IMR-90 (cell line): ENCODE data around the gene NFASC. TPM values are rescaled to one million over a fixed set of nuclear protein-coding genes. Genes with fewer than 3 reads are reported as not detected.

Experiments used
- ATAC-seq: fragments of 200-7000 bp; cut with Tn5 transposase; 2 replicates; pipeline ENCODE4 v1.9.1; 2020; ENCODE audit warnings: low read depth, mild to moderate bottlenecking, moderate library complexity
- BruUV-seq: library from RNA; stranded (reverse); fragments of 400-500 nt; replicated peaks from 2 replicates; lab custom pipeline; 2021; lab: Mats Ljungman, UMichigan
- CTCF ChIA-PET: fragments of 300-600 bp; formaldehyde crosslinking; extraction: SDS; loops from one replicate; lab custom pipeline; 2021; ENCODE audit warnings: antibody characterized with exemption; lab: Yijun Ruan, JAX
- POLR2A ChIA-PET: fragments of 300-600 bp; sonication (Branson Sonifier 250); formaldehyde crosslinking; loops from one replicate; lab custom pipeline; 2022; ENCODE audit warnings: antibody characterized with exemption; ENCODE audit not compliant: unreplicated experiment; lab: Charles Lee
- DNase-seq: peaks from one replicate; pipeline ENCODE4 v3.0.0; 2013
- H2AFZ ChIP-seq: replicated peaks from 2 replicates; pipeline ENCODE3; 2013; ENCODE audit warnings: low read length, mild to moderate bottlenecking; ENCODE audit not compliant: poor library complexity
- H2AK5ac ChIP-seq: 2 replicates; pipeline ENCODE4 v1.6.1; 2013; ENCODE audit warnings: low read depth, low read length, inconsistent platforms
- H2AK9ac ChIP-seq: replicated peaks from 2 replicates; pipeline ENCODE3; 2013; ENCODE audit warnings: mild to moderate bottlenecking, low read depth, low read length, moderate library complexity; ENCODE audit not compliant: poor library complexity
- H2BK120ac ChIP-seq: 2 replicates; pipeline ENCODE4 v1.6.1; 2013; ENCODE audit warnings: low read depth, low read length, inconsistent platforms
- H2BK15ac ChIP-seq: 3 replicates; pipeline ENCODE4 v1.6.1; 2013; ENCODE audit warnings: low read depth, low read length, inconsistent platforms
- H2BK20ac ChIP-seq: 2 replicates; pipeline ENCODE4 v1.6.1; 2013; ENCODE audit warnings: low read depth, mild to moderate bottlenecking, inconsistent platforms, low read length, moderate library complexity
- H2BK5ac ChIP-seq: 2 replicates; pipeline ENCODE4 v1.6.1; 2013; ENCODE audit warnings: mild to moderate bottlenecking, low read depth, low read length, inconsistent platforms; ENCODE audit not compliant: poor library complexity, severe bottlenecking
- H3K14ac ChIP-seq: replicated peaks from 2 replicates; pipeline ENCODE4 v1.6.1; 2013; ENCODE audit warnings: low read depth, low read length, inconsistent platforms
- H3K18ac ChIP-seq: 2 replicates; pipeline ENCODE4 v1.6.1; 2013; ENCODE audit warnings: low read depth, low read length, control low read depth
- H3K23ac ChIP-seq: 2 replicates; pipeline ENCODE4 v1.6.1; 2013; ENCODE audit warnings: low read depth, low read length, inconsistent platforms
- H3K27ac ChIP-seq: 2 replicates; pipeline ENCODE4 v1.5.1; 2013; ENCODE audit warnings: mild to moderate bottlenecking, control low read depth, low read length; ENCODE audit not compliant: insufficient read depth
- H3K27me3 ChIP-seq: 2 replicates; pipeline ENCODE4 v1.6.1; 2013; ENCODE audit warnings: low read length; ENCODE audit not compliant: control insufficient read depth, insufficient read depth
- H3K36me3 ChIP-seq: 2 replicates; pipeline ENCODE4 v1.6.1; 2013; ENCODE audit warnings: low read length, mixed read lengths; ENCODE audit not compliant: control insufficient read depth, insufficient read depth
- H3K4ac ChIP-seq: 2 replicates; pipeline ENCODE4 v1.6.1; 2013; ENCODE audit warnings: low read depth, low read length, inconsistent platforms
- H3K4me1 ChIP-seq: 2 replicates; pipeline ENCODE4 v1.6.1; 2013; ENCODE audit warnings: low read length, mixed read lengths; ENCODE audit not compliant: control insufficient read depth, insufficient read depth
- H3K4me2 ChIP-seq: 2 replicates; pipeline ENCODE4 v1.6.1; 2013; ENCODE audit warnings: low read depth, mild to moderate bottlenecking, control low read depth, low read length, moderate library complexity
- H3K4me3 ChIP-seq: 2 replicates; pipeline ENCODE4 v1.5.1; 2013; ENCODE audit warnings: low read depth, mild to moderate bottlenecking, control low read depth, low read length, moderate library complexity; ENCODE audit not compliant: insufficient read depth
- H3K56ac ChIP-seq: 2 replicates; pipeline ENCODE4 v1.6.1; 2013; ENCODE audit warnings: low read length, inconsistent platforms; ENCODE audit not compliant: insufficient read depth; ENCODE audit errors: extremely low read depth
- H3K79me1 ChIP-seq, 2 experiments: 2 replicates each; pipeline ENCODE4 v1.6.1; 2013; ENCODE audit warnings: low read length in 2 of 2, inconsistent platforms in 1 of 2, low read depth in 1 of 2
- H3K9ac ChIP-seq: 2 replicates; pipeline ENCODE4 v1.6.1; 2013; ENCODE audit warnings: low read depth, low read length, control low read depth
- H3K9me1 ChIP-seq: 2 replicates; pipeline ENCODE4 v1.6.1; 2013; ENCODE audit warnings: low read length, inconsistent platforms; ENCODE audit not compliant: insufficient read depth
- H3K9me3 ChIP-seq: 2 replicates; pipeline ENCODE4 v1.6.1; 2013; ENCODE audit warnings: low read length; ENCODE audit not compliant: control insufficient read depth, insufficient read depth
- H4K20me1 ChIP-seq: 2 replicates; pipeline ENCODE4 v1.6.1; 2013; ENCODE audit warnings: low read length, inconsistent platforms; ENCODE audit not compliant: insufficient read depth
- H4K5ac ChIP-seq: 2 replicates; pipeline ENCODE4 v1.6.1; 2013; ENCODE audit warnings: mild to moderate bottlenecking, low read depth, low read length, control low read depth
- H4K8ac ChIP-seq, 2 experiments: 2 replicates each; pipeline ENCODE4 v1.6.1; 2013; ENCODE audit warnings: low read depth in 2 of 2, low read length in 2 of 2, control low read depth in 1 of 2, inconsistent platforms in 1 of 2
- H4K91ac ChIP-seq: 2 replicates; pipeline ENCODE4 v1.6.1; 2013; ENCODE audit warnings: low read depth, low read length, inconsistent platforms; ENCODE audit not compliant: insufficient read depth
- BHLHE40 ChIP-seq: fragments of 150-350 bp; IDR thresholded peaks from 2 replicates; pipeline ENCODE4 v1.6.1; 2016; ENCODE audit warnings: mild to moderate bottlenecking, low read depth, low read length
- CEBPB ChIP-seq: IDR thresholded peaks from 2 replicates; pipeline ENCODE4 v1.6.1; 2012; ENCODE audit warnings: low read depth, low read length, improper control_type of control experiment
- CHD1 ChIP-seq: IDR thresholded peaks from 2 replicates; pipeline ENCODE4 v1.6.1; 2012; ENCODE audit warnings: low read depth, low read length, improper control_type of control experiment
- CTCF ChIP-seq: conservative IDR thresholded peaks from 2 replicates; pipeline ENCODE4 v1.5.1; 2012; ENCODE audit warnings: mild to moderate bottlenecking, low read depth, low read length, improper control_type of control experiment
- FOS ChIP-seq: fragments of 150-350 bp; IDR thresholded peaks from 2 replicates; pipeline ENCODE4 v1.6.1; 2016; ENCODE audit warnings: low read depth, low read length
- MAFK ChIP-seq: IDR thresholded peaks from 2 replicates; pipeline ENCODE4 v1.6.1; 2012; ENCODE audit warnings: low read depth, low read length, improper control_type of control experiment
- MAZ ChIP-seq: IDR thresholded peaks from 2 replicates; pipeline ENCODE4 v1.6.1; 2012; ENCODE audit warnings: low read depth, mild to moderate bottlenecking, low read length, improper control_type of control experiment, moderate library complexity, borderline replicate concordance
- MXI1 ChIP-seq: IDR thresholded peaks from 2 replicates; pipeline ENCODE4 v1.6.1; 2012; ENCODE audit warnings: low read depth, mild to moderate bottlenecking, low read length, moderate library complexity, borderline replicate concordance
- NFE2L2 ChIP-seq: fragments of 150-350 bp; IDR thresholded peaks from 2 replicates; pipeline ENCODE4 v1.6.1; 2016; ENCODE audit warnings: low read depth, mild to moderate bottlenecking, low read length
- POLR2A ChIP-seq: IDR thresholded peaks from 2 replicates; pipeline ENCODE4 v1.6.1; 2012; ENCODE audit warnings: mild to moderate bottlenecking, low read depth, low read length
- RAD21 ChIP-seq: IDR thresholded peaks from 2 replicates; pipeline ENCODE4 v1.6.1; 2012; ENCODE audit warnings: low read length, improper control_type of control experiment
- RCOR1 ChIP-seq: IDR thresholded peaks from 2 replicates; pipeline ENCODE4 v1.6.1; 2012; ENCODE audit warnings: mild to moderate bottlenecking, low read length, improper control_type of control experiment; ENCODE audit not compliant: insufficient replicate concordance
- RFX5 ChIP-seq: IDR thresholded peaks from 2 replicates; pipeline ENCODE4 v1.8.0; 2012; ENCODE audit warnings: low read depth, mild to moderate bottlenecking, low read length, moderate library complexity
- SMC3 ChIP-seq: fragments of 150-350 bp; IDR thresholded peaks from 2 replicates; pipeline ENCODE4 v1.6.1; 2016; ENCODE audit warnings: low read depth, mild to moderate bottlenecking, antibody characterized with exemption, low read length, moderate library complexity
- USF2 ChIP-seq: fragments of 150-350 bp; IDR thresholded peaks from 2 replicates; pipeline ENCODE4 v1.6.1; 2017; ENCODE audit warnings: mild to moderate bottlenecking, antibody characterized with exemption, low read length, low read depth
- WGBS, 2 experiments: methylation state at CpG; one replicate each; pipeline versions ENCODE4 v1.1.5 to v1.1.7; 2013; ENCODE audit warnings: missing lambda C conversion rate in 2 of 2; ENCODE audit not compliant: insufficient read length in 1 of 2; ENCODE audit errors: extremely low coverage in 2 of 2; 5-methylcytosine and 5-hydroxymethylcytosine counted together
- dilution Hi-C: fragments of 300-500 bp; cut with HindIII; formaldehyde crosslinking; loops from one replicate; pipeline ENCODE4 v1.14.3; 2018; ENCODE audit warnings: low sequenced_read_pairs; ENCODE audit not compliant: unreplicated experiment
- in situ Hi-C: fragments of 300-500 bp; cut with MboI; formaldehyde crosslinking; loops from 3 replicates; pipeline ENCODE4 v1.14.3; 2019; ENCODE audit warnings: low sequenced_read_pairs, inconsistent platforms, mixed read lengths
- intact Hi-C: fragments of 100-400 bp; cut with micrococcal nuclease; formaldehyde crosslinking; loops from 2 replicates; pipeline ENCODE4 v1.10.0; 2022
- polyA plus RNA-seq, 3 experiments: library from polyadenylated mRNA; depleted of rRNA; stranded (reverse); fragments of >200 nt; gene quantifications; 2 replicates each; pipeline ENCODE4 v1.2.3, GENCODE V29; 2012; ENCODE audit warnings: low replicate concordance in 1 of 3
- total RNA-seq: library from RNA; depleted of rRNA; stranded (reverse); fragments of >200 nt; gene quantifications from 2 replicates; pipeline ENCODE4 v1.2.3, GENCODE V29; 2012
- TF ChIP-seq, protein P1 (sequence below): fragments of 150-350 bp; IDR thresholded peaks from 2 replicates; pipeline ENCODE4 v1.6.1; 2016; ENCODE audit warnings: low read depth, mild to moderate bottlenecking, low read length, moderate library complexity, borderline replicate concordance

Gene NFASC
- total and polyA plus RNA-seq, 2 of the 4 experiments (the other 2 are of a cell fraction): 0.18 to 0.79 TPM

DNA sequence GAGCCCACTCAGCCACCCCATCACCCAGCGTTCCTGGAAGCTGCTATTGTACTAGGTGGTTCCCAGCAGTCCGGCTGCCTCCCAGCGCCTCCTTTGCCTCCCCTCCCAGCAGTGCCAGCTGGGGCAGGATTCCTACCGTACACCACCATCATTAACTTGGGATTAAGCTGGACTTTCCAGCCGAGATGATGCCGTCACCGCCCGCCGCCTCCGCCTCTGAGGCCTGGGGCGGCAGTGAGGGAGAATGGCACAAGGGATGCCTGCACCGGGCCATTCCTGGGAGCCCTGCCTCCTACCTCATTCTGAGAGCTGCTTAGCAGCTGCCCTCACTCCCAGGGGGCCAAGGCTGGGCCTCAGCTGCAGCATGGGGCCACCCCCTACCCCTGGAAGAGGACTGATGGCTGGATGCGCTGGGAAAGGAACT is 185.5 kb downstream of the NFASC start:
- H2BK20ac ChIP-seq: no peak overlapping the region
- no peak overlapping the region for H2AK9ac ChIP-seq
- no peak overlapping the region for H3K4me2 ChIP-seq
- H3K9me3 ChIP-seq: no peaks in the 10 kb centered on the region
- H3K4ac ChIP-seq: no peak overlapping the region
- no peaks in the 10 kb centered on the region for H3K9me1 ChIP-seq
- no peaks in the 10 kb centered on the region for H3K36me3 ChIP-seq
- no peak overlapping the region for H2AK5ac ChIP-seq
- H2BK120ac ChIP-seq: no peak overlapping the region
- peaks cover 44% of the 10 kb centered on the region for H3K27me3 ChIP-seq
- no peaks in the 10 kb centered on the region for H3K79me1 ChIP-seq
- no peak overlapping the region for H3K9ac ChIP-seq
- ChIA-PET POLR2A (no interaction called here), CTCF (no interaction called here)
- intact Hi-C loops (no loop called here), dilution Hi-C loops (no loop called here), in situ Hi-C loops (no loop called here)
- no peak overlapping the region for H3K14ac ChIP-seq
- ATAC-seq (no peak), DNase-seq (no peak)
- no peaks in the 10 kb centered on the region for H3K4me1 ChIP-seq
- no peaks in the 10 kb centered on the region for H4K20me1 ChIP-seq
- no peak overlapping the region for H2BK15ac ChIP-seq
- no peak overlapping the region for H4K8ac ChIP-seq
- H3K18ac ChIP-seq: no peak overlapping the region
- WGBS, 2 experiments: 86% methylated on average over 2 of the region's 13 CpGs; no CpG with 5 or more reads in 1 of the 2 experiments
- no peak overlapping the region for H3K4me3 ChIP-seq
- no peak overlapping the region for H3K23ac ChIP-seq
- no peak overlapping the region for H4K91ac ChIP-seq
- no peak overlapping the region for H3K27ac ChIP-seq
- no peak for TF ChIP-seq RFX5
- TF ChIP-seq SMC3: no peak
- no peak for TF ChIP-seq MAZ
- TF ChIP-seq NFE2L2: no peak
- TF ChIP-seq RAD21: no peak
- no peak for TF ChIP-seq FOS
- TF ChIP-seq CHD1: no peak
- TF ChIP-seq USF2: no peak
- TF ChIP-seq CTCF: no peak
- TF ChIP-seq BHLHE40: no peak
- no peak for TF ChIP-seq CEBPB
- TF ChIP-seq MXI1: no peak
- TF ChIP-seq POLR2A: no peak
- no peak for TF ChIP-seq RCOR1
- no peak for TF ChIP-seq MAFK
- TF ChIP-seq, protein P1, sequence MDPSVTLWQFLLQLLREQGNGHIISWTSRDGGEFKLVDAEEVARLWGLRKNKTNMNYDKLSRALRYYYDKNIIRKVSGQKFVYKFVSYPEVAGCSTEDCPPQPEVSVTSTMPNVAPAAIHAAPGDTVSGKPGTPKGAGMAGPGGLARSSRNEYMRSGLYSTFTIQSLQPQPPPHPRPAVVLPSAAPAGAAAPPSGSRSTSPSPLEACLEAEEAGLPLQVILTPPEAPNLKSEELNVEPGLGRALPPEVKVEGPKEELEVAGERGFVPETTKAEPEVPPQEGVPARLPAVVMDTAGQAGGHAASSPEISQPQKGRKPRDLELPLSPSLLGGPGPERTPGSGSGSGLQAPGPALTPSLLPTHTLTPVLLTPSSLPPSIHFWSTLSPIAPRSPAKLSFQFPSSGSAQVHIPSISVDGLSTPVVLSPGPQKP: no peak
- no peak overlapping the region for H4K5ac ChIP-seq
- no peak overlapping the region for H3K56ac ChIP-seq
- no TSS peak for BruUV-seq
- H2BK5ac ChIP-seq: no peak overlapping the region
- no peak overlapping the region for H2AFZ ChIP-seq
